Stimulated activated CD8-positive, alpha-beta memory T cell treated with anti-CD3 and anti-CD28 coated beads, Interleukin-4, amount 100 ng/mL, for 4 hours (primary cell): Measurements from ENCODE around the gene KCNK2.
"Not testable (repeated sequence)": the region's sequence is repeated elsewhere in the genome, so short reads cannot be mapped to it uniquely, and the experiment has no call there.

ENCODE experiments used
- DNase-seq, 2 donors: peaks; one replicate each; pipeline ENCODE4 v3.0.0-alpha.2; 2020; ENCODE audit warnings: low read depth in 2 of 2, low spot score in 1 of 2

Gene KCNK2

DNA sequence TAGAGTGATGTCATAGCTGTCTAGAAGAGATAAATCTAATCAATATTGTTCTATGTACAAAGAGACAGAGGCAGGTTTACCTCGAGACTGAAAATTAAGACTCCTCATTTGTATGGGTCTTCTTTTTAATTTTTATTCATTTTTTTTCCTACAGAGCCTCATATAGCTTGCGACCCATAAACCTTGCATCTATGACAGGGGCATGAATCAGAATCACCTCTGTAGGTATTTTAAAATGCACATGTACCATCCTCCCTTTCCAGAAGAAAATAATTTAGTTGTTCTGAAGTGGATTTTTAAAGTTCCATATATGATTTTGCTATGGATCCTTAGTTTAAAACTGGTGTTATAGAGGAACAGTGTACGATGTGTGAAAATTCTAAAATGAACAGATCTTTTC, 64.5 kb downstream of the KCNK2 start:
- no peak for DNase-seq

DNA sequence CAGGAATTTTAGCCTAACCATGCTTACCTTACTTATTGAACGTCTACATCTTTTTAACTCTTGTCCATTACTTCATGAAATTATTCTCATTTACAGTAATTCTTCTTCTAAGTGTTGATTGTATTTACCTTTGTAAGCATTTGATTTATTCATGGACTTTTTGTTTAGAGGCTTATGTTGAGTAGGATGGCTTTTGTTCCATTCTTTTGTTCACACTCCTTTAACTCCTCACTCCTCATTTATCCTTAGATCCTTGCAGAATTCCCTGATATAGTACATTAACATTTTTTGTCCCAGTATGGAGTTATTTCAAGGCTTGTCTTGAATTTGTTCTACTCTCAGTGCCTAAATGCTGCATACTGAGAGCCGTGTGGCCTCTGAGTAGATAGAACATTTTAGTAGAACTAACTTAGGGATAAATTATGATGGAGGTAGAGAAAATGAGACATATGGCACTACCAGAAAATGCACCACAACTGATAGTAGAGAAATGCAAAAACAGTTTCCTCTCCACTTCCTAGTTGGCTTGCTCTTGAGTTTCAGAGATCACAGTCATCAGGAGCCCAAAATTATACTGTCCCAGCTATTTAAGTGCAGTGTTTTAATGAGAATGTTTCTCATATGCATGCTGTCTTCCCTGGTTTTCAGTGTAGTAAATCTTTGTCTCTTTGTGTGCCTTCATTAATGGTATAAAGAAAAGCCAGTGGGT, 69.5 kb downstream of the KCNK2 start:
- DNase-seq: no peak

DNA sequence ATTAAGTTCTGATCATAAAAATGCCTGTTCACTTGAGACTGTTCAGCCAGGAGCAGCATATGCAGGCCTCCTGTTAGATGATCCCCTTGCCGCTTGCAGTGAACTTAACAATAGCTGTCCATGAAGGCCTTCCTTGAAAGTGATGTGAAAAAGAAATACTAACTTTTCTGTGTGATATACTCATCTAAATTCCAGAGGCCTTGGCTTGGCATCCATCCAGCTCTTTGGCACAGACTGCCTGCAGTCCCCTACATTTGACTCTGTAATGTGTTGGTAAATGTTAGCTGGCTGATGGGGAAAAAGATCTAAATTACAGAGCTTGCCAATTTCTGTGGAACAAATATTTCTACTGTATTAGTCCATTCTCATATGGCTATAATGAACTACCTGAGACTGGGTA, 73.7 kb downstream of the KCNK2 start:
- DNase-seq: no peak

DNA sequence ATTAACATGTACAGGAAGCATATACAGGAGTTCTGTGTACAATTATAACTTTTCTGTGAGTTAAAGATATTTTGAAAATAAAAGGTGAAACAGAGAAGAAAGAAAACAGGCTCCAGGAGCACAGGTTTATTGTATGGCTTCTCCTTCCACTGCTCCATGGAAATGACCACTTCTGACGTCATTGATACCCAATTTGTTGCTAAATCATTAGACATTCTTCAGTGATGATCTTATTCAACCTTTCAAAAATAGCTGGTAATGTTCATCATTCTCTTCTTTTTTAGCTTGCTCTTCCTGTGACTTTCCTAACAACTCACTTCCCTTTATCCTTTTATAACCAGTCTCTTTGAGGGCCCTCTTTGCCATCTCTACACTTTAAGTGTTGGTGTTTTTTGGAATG, 77.8 kb downstream of the KCNK2 start:
- no peak for DNase-seq

- not testable (repeated sequence) for DNase-seq
Observed at GRCh38 chr1:215163144-215163543, 80.6 kb downstream of the KCNK2 start.

GRCh38 chr1:215166886-215167285, 84.3 kb downstream of the KCNK2 start:
- DNase-seq: no peak

DNA sequence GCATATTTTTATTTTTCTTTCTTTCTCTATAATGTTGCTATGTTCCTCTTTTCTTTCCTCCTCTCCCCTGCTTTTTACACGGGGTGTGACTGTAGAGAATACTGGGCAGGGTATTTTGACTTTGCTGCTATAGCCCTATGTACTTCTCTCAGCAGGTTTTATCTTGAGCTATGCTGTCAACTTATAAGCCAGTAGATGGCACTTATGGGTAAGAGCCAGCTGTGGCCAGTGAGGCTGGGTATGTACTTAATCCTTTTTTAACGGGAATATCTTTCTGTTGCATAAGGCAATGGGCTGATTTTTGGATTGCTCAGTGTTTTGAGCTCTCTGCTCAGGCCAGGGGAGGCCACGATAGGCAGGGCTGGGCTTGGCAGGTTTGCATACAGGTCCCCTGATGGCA, 99.0 kb downstream of the KCNK2 start:
- no peak for DNase-seq

DNA sequence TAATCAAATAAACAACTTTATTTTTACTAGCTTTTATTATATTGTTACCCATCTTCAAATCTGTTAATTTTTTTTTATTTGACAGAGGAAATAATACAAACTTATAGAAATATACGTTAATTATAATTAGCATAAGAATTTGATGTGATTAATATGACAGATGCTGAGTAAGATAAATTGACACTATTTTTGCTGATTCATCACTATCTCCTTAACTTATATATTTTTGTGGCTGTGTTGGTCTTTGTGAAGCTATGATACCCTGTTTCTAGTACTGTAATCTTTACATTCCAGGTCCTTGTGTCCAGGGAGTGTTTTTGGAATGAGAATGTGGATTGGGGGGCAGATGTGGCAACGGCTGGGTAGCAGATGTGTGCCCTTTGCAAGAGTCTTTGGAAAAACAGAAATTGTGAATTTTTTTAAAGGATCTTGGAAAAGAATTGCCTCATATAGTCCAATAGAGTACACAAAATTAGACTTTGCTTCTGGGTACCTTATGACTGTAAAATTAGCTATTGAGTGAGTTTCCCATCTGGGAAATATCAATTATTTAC, 102.6 kb downstream of the KCNK2 start:
- DNase-seq: no peak

DNA sequence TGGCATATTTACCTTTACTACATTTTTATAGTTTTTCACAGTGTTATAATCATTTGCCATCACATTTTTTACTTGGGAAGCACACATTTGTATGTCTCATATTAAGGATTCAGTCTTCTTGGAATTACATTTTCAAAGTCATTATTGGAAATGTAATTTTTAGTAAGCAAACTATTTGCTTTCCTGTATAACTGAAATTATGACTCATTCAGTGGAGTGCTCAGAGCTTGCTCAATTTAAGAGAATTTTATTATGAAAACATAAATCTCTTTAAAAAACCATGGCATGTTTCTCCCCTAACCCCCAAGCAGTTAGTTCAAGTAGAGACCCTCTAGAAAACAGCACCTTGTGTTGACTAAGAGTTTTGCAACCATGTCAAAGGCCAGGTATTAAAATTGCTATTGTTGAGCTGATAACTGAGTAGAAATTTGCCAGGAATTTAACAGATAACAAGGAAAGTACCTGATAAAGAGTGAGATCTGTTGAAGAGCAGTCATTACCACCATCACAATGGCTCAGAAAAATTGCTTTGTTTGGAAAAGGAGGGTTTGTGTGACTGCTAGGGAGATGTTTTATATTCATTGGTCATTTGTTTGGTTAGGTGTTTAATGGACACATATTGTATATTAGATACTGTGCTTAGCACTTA, 105.9 kb downstream of the KCNK2 start:
- DNase-seq: no peak

DNA sequence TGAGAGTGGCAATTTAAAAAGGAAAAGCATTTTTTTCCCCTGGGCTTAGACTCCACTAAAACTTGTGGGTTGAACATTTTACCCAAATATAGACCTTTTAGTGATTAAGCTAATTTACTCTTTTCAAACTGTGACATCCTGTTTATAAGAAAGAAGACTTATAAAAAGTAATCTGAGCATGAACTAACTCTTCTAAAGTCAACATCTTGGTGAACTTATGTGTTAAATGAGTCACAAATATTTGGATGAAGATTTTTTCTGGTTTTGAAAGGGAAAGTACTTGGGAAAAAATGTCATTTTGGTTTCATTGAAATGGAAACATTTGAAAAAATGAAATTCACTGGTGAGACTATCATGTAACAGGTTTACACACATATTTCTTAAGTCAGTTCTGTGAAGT, 109.8 kb downstream of the KCNK2 start:
- DNase-seq: no peak

GRCh38 chr1:215198021-215198420, 115.5 kb downstream of the KCNK2 start:
- DNase-seq: no peak

DNA sequence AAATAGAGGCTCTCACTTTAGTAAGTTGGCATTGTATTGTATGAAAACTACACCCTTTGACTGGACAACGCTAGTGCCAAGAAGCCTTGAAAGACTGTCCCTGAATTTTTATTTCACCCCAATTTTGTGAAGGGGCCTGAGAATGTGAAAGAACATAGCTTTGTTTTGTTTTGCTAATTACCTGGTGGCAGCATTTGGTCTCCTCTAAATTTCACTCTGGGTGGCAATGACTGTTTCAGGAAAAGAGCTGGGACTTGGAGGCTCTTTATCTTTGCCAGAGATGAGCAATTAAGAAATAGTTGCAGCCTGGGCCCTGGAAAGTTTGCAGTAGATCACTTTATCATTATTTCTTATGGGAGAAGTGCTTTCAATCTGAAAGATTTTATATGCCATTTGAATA, 117.6 kb downstream of the KCNK2 start:
- no peak for DNase-seq

DNA sequence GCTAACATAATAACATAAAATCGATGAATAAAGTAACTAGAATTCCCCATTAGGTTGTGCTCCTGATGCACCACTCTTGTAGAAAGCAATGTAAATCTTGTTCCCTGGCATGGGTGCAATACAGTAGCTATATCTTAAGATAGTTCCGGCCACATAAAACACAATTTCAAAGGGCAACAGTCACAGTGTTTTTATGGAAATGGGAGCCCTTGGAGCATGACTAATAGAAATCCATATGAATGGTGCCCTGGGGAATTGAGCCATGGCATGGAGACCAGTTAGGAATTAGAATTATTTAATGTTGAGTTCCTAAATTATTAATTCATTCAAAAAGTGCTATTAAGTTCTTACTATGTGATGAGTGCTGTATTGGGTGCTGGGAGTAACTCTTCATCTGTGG, 118.7 kb downstream of the KCNK2 start:
- no peak for DNase-seq

DNA sequence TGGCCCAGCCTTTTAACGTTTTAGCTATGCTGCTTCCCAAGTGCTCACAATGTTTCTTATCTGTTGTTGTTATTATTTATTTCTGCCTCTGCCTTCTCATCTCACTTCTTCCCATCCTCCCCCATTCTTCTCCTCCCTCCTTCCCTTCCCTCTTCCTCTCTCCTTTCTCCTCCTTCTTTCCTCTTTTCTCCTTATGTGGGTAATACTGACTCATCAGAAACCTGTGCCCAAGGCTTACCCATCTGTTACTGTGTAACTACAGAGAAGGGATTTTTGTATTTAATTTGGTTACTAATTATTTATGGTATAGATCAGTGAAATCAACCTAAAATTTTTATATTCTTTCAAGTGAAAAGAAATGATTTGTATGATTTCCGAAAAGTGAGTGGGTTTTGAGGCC, 120.3 kb downstream of the KCNK2 start:
- no peak for DNase-seq

- no peak for DNase-seq
Observed at GRCh38 chr1:215210167-215210566, 127.6 kb downstream of the KCNK2 start.

GRCh38 chr1:215215846-215216245, 133.3 kb downstream of the KCNK2 start:
- no peak for DNase-seq

DNA sequence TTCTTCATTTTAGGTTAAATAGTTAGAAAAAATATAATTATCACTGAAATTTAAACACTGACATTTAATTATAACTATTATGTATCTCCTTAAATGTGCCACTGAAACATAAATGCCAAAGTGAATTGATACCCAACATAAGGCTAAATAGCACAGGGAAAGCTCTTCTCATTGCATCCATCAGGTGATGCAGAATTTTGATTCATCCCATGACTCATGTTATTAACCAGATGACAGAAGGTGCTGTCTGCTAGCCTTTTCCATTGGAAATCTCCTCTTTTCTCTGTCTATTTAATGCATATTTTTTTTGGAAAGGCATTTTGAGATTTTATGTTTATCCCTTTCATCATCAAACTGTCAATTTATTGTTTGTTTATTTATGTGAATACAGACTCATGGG, 136.8 kb downstream of the KCNK2 start:
- DNase-seq: no peak

DNA sequence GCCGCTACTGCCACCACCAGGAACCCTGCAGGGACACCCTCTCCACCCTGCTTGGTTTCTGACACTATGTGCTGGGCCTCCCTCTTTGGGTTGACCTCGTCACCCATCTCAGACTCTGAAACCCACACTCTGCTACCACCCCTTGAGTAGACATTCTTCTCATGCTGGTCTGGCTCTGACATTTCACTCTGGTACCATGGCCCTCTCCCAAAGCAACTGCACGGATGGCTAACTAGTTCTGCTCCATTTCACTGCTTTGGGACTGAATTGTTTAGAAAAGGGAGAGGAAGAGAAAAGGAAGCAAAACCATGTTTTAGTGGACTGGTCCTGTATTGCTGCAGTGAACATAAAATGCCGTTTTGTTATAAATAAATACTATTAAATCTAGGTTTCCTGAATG, 137.8 kb downstream of the KCNK2 start:
- no peak for DNase-seq

DNA sequence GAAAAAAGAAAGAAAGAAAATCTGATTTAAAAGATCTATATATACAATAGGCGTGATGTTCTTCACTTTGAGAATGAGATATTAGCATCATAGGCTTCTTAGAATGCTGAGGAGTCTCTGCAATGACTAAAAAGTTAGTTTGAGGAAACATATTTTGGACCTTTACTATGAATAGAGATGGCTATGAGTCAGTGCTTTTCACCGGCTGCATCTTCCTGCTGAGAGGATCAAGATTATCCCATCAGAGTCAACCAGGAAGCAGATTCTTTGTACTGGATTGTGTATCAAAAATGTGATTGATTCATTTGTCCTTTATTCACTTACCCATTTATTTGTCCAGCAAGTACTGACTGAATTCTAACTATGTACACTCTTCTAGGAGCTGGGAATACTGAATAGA, 144.2 kb downstream of the KCNK2 start:
- DNase-seq: no peak

GRCh38 chr1:215228193-215228592, 145.7 kb downstream of the KCNK2 start:
- DNase-seq: no peak

DNA sequence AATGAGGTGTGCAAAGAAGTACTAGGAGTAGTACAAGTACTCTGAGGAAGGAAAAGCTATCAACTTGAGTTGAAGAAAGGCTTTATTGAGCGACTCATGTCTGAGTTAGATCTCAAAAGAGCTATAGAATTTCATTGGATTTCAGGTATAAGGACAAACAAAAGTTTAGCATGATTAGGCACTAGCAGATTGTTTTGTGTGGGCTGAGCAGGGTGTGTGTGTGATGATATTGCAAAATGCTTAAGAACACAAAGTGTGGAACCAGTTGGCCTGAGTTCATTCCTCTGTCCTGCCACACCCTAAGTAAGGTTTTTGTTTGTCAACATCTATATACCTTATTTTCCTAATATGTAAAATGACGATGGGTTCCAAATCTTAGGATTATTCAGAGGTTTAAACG, 158.9 kb downstream of the KCNK2 start:
- no peak for DNase-seq

- DNase-seq: no peak
Observed at GRCh38 chr1:215243345-215244054, 161.0 kb downstream of the KCNK2 start.
